Gastroesophageal sphincter (tissue), 4 donors: ENCODE data around the gene MINDY4. TPM values are rescaled to one million over a fixed set of nuclear protein-coding genes. Genes with fewer than 3 reads are reported as not detected.
"Not testable (repeated sequence)": the region's sequence is repeated elsewhere in the genome, so short reads cannot be mapped to it uniquely, and the experiment has no call there.

Experiments
- ATAC-seq: fragments of 150-250 bp; one replicate; pipeline ENCODE4 v1.9.1; 2016; ENCODE audit warnings: mild to moderate bottlenecking, moderate library complexity
- H3K27ac ChIP-seq, 4 donors: fragments of 200-600 bp; sonication (generic) in 3 of 4; 1 replicate in 3 of 4; 2 replicates in 1 of 4; pipeline ENCODE4 v1.5.1; 2016 to 2019
- H3K27me3 ChIP-seq: fragments of 200-600 bp; sonication (generic); one replicate; pipeline ENCODE4 v1.5.1; 2019
- H3K36me3 ChIP-seq, 2 donors: fragments of 200-600 bp; sonication (generic); one replicate each; pipeline ENCODE4 v1.5.1; 2019; ENCODE audit warnings: control low read depth in 1 of 2
- H3K4me1 ChIP-seq, 3 donors: fragments of 200-600 bp; sonication (generic); 1 replicate in 2 of 3; 2 replicates in 1 of 3; pipeline ENCODE4 v1.5.1; 2016 to 2019; ENCODE audit warnings: control low read depth in 2 of 3
- H3K4me3 ChIP-seq, 2 donors: fragments of 200-600 bp; sonication (generic); one replicate each; pipeline ENCODE4 v1.5.1; 2019; ENCODE audit warnings: mild to moderate bottlenecking in 1 of 2, moderate library complexity in 1 of 2
- H3K9me3 ChIP-seq, 3 donors: fragments of 200-600 bp; sonication (generic); one replicate each; pipeline ENCODE4 v1.5.1; 2017 to 2019; ENCODE audit warnings: control low read depth in 2 of 3
- EP300 ChIP-seq: sonication (generic); formaldehyde crosslinking; IDR thresholded peaks from one replicate; pipeline ENCODE4 v1.6.1; 2017; ENCODE audit warnings: antibody characterized with exemption, mild to moderate bottlenecking
- POLR2A ChIP-seq, 2 donors: fragments of 450-650 bp; IDR thresholded peaks; one replicate each; pipeline ENCODE4 v1.6.1; 2017; ENCODE audit warnings: antibody characterized with exemption in 2 of 2, mild to moderate bottlenecking in 2 of 2, moderate library complexity in 1 of 2
- POLR2AphosphoS5 ChIP-seq: sonication (generic); formaldehyde crosslinking; IDR thresholded peaks from one replicate; pipeline ENCODE4 v1.6.1; 2017; ENCODE audit warnings: antibody characterized with exemption
- WGBS, 2 donors: methylation state at CpG; one replicate each; pipeline ENCODE4 v1.1.5; 2018; ENCODE audit warnings: low coverage in 1 of 2; 5-methylcytosine and 5-hydroxymethylcytosine counted together
- total RNA-seq, 4 donors: library from RNA; depleted of rRNA; stranded (reverse); fragments of >200 nt; gene quantifications; one replicate each; pipeline ENCODE4 v1.1.0, GENCODE V29; 2016
- TF ChIP-seq, protein P1 (sequence below), 4 experiments: fragments of 200-600 bp in 2 of 4; fragments of 450-650 bp in 2 of 4; sonication (generic) in 1 of 4; IDR thresholded peaks; one replicate each; pipeline ENCODE4 v1.5.1; 2017 to 2019; ENCODE audit warnings: antibody characterized with exemption in 4 of 4, mild to moderate bottlenecking in 2 of 4, moderate library complexity in 2 of 4

Gene MINDY4
- total RNA-seq, 4 donors from 2014 or later, result 5.6 to 31.8 (median 20.4) TPM

DNA sequence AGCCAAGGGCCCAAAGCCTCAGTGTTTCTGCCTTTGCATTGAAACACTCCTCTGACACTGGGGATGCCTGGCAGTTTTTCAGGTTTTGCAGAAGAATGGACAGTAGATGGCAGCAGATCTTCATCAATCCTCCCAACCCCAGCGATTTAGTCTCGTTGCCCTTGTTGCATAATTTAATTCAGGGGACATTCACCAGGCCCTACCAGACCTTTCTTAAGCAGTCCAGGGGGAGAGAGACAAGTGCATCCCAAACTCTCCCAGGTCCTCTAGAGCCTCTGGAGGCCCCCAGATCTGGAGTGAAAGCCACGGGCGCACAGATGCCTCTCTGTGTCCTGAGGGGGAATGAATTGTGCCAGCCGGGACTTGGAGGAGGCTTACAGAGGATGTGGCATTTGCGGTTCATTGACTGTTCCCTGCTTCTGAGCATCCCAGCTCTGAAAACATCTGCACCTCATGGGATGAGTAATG, 29.6 kb downstream of the MINDY4 start:
- peak; percentile 75 for ATAC-seq
- Histone ChIP-seq H3K27me3 (no peaks in the 10 kb centered on the region), H3K27ac (peak overlapping the region; percentile 7 to 82 (median 72)), H3K4me1 (peaks cover 9 to 88% (median 57%) of the 10 kb centered on the region in 3 donors), H3K9me3 (no peaks in the 10 kb centered on the region), H3K36me3 (no peaks in the 10 kb centered on the region), H3K4me3 (no peak overlapping the region)
- TF ChIP-seq EP300 (no peak), POLR2AphosphoS5 (peak; percentile 76)
- TF ChIP-seq, protein P1, sequence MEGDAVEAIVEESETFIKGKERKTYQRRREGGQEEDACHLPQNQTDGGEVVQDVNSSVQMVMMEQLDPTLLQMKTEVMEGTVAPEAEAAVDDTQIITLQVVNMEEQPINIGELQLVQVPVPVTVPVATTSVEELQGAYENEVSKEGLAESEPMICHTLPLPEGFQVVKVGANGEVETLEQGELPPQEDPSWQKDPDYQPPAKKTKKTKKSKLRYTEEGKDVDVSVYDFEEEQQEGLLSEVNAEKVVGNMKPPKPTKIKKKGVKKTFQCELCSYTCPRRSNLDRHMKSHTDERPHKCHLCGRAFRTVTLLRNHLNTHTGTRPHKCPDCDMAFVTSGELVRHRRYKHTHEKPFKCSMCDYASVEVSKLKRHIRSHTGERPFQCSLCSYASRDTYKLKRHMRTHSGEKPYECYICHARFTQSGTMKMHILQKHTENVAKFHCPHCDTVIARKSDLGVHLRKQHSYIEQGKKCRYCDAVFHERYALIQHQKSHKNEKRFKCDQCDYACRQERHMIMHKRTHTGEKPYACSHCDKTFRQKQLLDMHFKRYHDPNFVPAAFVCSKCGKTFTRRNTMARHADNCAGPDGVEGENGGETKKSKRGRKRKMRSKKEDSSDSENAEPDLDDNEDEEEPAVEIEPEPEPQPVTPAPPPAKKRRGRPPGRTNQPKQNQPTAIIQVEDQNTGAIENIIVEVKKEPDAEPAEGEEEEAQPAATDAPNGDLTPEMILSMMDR (IDR thresholded peaks at IDR 0.05), result peak; percentile 65 to 87 (median 82)
- 20 to 38% methylated on average over 1 to 3 of the region's 6 CpGs for WGBS, 2 donors

DNA sequence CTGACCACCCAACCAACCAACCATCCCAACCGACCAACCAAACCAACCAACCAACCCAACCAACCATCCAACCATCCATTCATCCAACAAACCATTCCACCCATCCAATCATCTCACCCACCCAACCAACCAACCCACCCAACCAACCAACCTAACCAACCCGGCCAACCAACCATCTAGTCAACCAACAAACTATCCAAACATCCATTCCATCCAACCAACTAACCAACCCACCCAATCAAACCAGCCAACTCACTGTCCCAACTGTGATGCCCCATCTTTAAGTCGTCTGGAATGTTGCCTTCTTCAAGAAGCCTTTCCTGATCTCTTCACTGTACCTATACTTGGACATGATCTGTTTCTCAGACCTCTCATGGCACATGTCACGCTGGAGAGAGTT, 31.6 kb downstream of the MINDY4 start:
- no peaks in the 10 kb centered on the region for H3K9me3 ChIP-seq
- H3K27me3 ChIP-seq, result no peaks in the 10 kb centered on the region
- 95 to 100% methylated on average over 2 to 4 of the region's 4 CpGs for WGBS, 2 donors
- no peaks in the 10 kb centered on the region for H3K36me3 ChIP-seq
- peaks cover 0 to 81% (median 39%) of the 10 kb centered on the region in 3 donors for H3K4me1 ChIP-seq
- TF ChIP-seq POLR2A (IDR thresholded peaks at IDR 0.05) (no peak), POLR2AphosphoS5 (no peak), EP300 (no peak)
- TF ChIP-seq, protein P1 (IDR thresholded peaks at IDR 0.05), result no peak
- no peak for ATAC-seq
- no peak overlapping the region for H3K4me3 ChIP-seq
- H3K27ac ChIP-seq, result peak overlapping the region in 1 of 4 donors; percentile 41

- ATAC-seq, result no peak
- H3K4me3 ChIP-seq, result no peak overlapping the region
- no peaks in the 10 kb centered on the region for H3K36me3 ChIP-seq
- TF ChIP-seq, protein P1 (IDR thresholded peaks at IDR 0.05), result no peak
- TF ChIP-seq POLR2A (IDR thresholded peaks at IDR 0.05), result no peak
- no peak for TF ChIP-seq POLR2AphosphoS5
- TF ChIP-seq EP300, result no peak
- H3K4me1 ChIP-seq, result peaks cover 0 to 68% (median 32%) of the 10 kb centered on the region in 3 donors
- peak overlapping the region in 2 of 4 donors; percentile 24 to 41 for H3K27ac ChIP-seq
- H3K27me3 ChIP-seq, result no peaks in the 10 kb centered on the region
- H3K9me3 ChIP-seq, result no peaks in the 10 kb centered on the region
- WGBS, 2 donors, result 46 to 51% methylated on average over 2 to 3 of the region's 3 CpGs
Observed at GRCh38 chr7:30804078-30804661, 33.0 kb downstream of the MINDY4 start.

DNA sequence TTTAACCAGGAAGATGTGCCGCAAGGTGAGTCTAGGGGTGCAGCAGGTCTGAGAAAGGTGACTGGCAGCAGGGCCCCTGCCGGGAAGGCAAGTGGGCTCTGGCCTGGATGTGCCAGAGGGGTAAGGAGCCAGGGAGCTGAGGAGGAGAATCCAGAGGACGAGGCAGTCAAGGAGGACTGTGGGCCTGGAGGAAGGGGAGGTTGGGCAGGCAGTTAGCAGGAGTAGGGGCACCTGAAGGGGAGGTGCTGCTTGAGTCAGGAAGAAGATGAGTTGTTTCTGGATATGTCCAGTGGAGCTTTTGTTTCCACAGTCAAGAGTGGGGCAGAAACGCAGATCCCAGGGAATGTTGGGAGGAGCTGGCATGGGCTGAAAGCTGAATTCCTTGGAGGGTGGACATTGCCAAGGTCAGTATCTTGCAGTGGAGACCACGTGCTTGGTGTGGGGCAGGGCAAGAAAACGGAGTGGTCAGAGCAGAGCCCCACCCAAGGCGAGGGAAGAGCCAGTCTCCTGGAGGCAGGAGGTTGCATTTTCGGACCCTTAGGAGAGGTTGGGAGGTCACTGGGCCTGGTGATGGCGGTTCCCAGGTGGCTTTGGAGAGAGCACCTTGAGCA, 34.0 kb downstream of the MINDY4 start:
- 68 to 76% methylated on average over 3 to 9 of the region's 9 CpGs for WGBS, 2 donors
- Histone ChIP-seq H3K36me3 (no peaks in the 10 kb centered on the region), H3K27me3 (no peaks in the 10 kb centered on the region), H3K27ac (peak overlapping the region in 1 of 4 donors; percentile 10), H3K4me1 (peaks cover 0 to 58% (median 23%) of the 10 kb centered on the region in 3 donors), H3K4me3 (no peak overlapping the region), H3K9me3 (no peaks in the 10 kb centered on the region)
- ATAC-seq, result peak; percentile 21
- no peak for TF ChIP-seq EP300
- TF ChIP-seq, protein P1 (IDR thresholded peaks at IDR 0.05), result no peak
- no peak for TF ChIP-seq POLR2AphosphoS5
- TF ChIP-seq POLR2A (IDR thresholded peaks at IDR 0.05), result no peak

- WGBS, 2 donors, result 73 to 82% methylated on average over 4 to 6 of the region's 6 CpGs
- Histone ChIP-seq H3K4me3 (no peak overlapping the region), H3K4me1 (peaks cover 0 to 51% (median 16%) of the 10 kb centered on the region in 3 donors), H3K36me3 (no peaks in the 10 kb centered on the region), H3K27ac (no peak overlapping the region), H3K27me3 (no peaks in the 10 kb centered on the region), H3K9me3 (no peaks in the 10 kb centered on the region)
- no peak for TF ChIP-seq POLR2AphosphoS5
- TF ChIP-seq EP300, result no peak
- TF ChIP-seq POLR2A (IDR thresholded peaks at IDR 0.05), result no peak
- TF ChIP-seq, protein P1 (IDR thresholded peaks at IDR 0.05), result no peak
- no peak for ATAC-seq
Observed at GRCh38 chr7:30805931-30806330, 34.7 kb downstream of the MINDY4 start.

- ATAC-seq, result not testable (repeated sequence)
- peak overlapping the region in 1 of 4 donors; percentile 53 for H3K27ac ChIP-seq
Observed at GRCh38 chr7:30807477-30807876, 36.3 kb downstream of the MINDY4 start.

GRCh38 chr7:30807941-30808340, 36.7 kb downstream of the MINDY4 start:
- WGBS, 2 donors, result 86% methylated on average over 3 of the region's 13 CpGs; no CpG with 5 or more reads in 1 of the 2 donors
- not testable (repeated sequence) for H3K36me3 ChIP-seq, H3K27me3 ChIP-seq, H3K9me3 ChIP-seq, ATAC-seq, H3K4me3 ChIP-seq, H3K27ac ChIP-seq
- H3K4me1 ChIP-seq, result peaks cover 0 to 48% (median 16%) of the 10 kb centered on the region in 3 donors

More at GRCh38 chr7:30807477-30807876, 36.3 kb downstream of the MINDY4 start:
- H3K36me3 ChIP-seq, H3K27me3 ChIP-seq, H3K4me3 ChIP-seq, H3K9me3 ChIP-seq: not testable (repeated sequence)
- H3K4me1 ChIP-seq, result peaks cover 0 to 43% (median 16%) of the 10 kb centered on the region in 3 donors
- 92% methylated on average over 4 of the region's 8 CpGs; no CpG with 5 or more reads in 1 of the 2 donors for WGBS, 2 donors
